ENCODE data around the gene TP73. TPM values are rescaled to one million over a fixed set of nuclear protein-coding genes. Genes with fewer than 3 reads are reported as not detected.

TP73 gene
- total and polyA plus RNA-seq, 4 experiments from 2014 or later, result 0.15 to 0.17 TPM; not detected in 2

GRCh38 chr1:3691421-3692204, 39.3 kb downstream of the TP73 start:
- Histone ChIP-seq H3K4me1 (ENCODE audit: insufficient read depth, low read length) (no peaks in the 10 kb centered on the region), H3K27me3 (ENCODE audit: insufficient read depth, low read length) (no peaks in the 10 kb centered on the region), H3K27ac (ENCODE audit: low read depth, low read length) (no peak overlapping the region), H3K36me3 (ENCODE audit: insufficient read depth, low read length) (no peaks in the 10 kb centered on the region), H3K9me3 (ENCODE audit: control insufficient read depth in 1 of 2, low read length in 2 of 2) (no peaks in the 10 kb centered on the region), H3K4me3 (ENCODE audit: low read length in 2 of 2) (no peak overlapping the region)
- H3K36me3 Mint-ChIP-seq, result no peaks in the 10 kb centered on the region
- no peak overlapping the region for H3K4me3 Mint-ChIP-seq
- H3K27ac Mint-ChIP-seq, result no peak overlapping the region
- H3K27me3 Mint-ChIP-seq, result peaks cover 3 to 7% of the 10 kb centered on the region in 2 donors
- ChIA-PET CTCF (ENCODE audit: partially characterized antibody) (no interaction called here), POLR2A (ENCODE audit: partially characterized antibody) (no interaction called here)
- intact Hi-C loops (cut with micrococcal nuclease), result no loop called here
- peak in 1 of 5 donors; percentile 14 for DNase-seq
- peaks cover 0 to 5% (median 3%) of the 10 kb centered on the region in 4 donors for H3K4me1 Mint-ChIP-seq
- no peaks in the 10 kb centered on the region for H3K9me3 Mint-ChIP-seq

- Mint-ChIP-seq H3K4me3 (no peak overlapping the region), H3K4me1 (peaks cover 0 to 5% (median 3%) of the 10 kb centered on the region in 4 donors)
Measured at GRCh38 chr1:3692598-3692997, 40.3 kb downstream of the TP73 start.

DNA sequence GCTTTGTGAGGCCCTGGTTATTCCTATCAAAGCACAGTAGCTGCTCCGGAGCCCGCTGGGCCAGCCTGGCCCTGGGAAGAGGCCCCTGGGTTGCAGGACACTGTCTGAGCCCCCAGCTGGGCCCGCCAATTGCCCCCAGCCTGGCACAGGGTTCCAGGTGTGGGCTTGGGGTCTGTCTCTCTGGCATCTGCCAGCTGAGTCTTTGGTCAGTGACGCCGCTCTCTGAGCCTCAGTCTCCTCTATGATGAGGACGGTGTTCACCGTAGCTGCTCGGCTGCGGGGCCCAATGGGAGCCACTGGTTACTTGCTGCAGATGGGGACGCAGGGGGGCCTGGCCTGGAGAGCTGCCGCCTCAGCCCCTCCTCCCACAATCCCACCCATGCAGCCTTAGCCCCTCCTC, 41.0 kb downstream of the TP73 start:
- DNase-seq, result peak in 1 of 5 donors; percentile 18
- H3K27me3 ChIP-seq (ENCODE audit: insufficient read depth, low read length), result no peaks in the 10 kb centered on the region
- ChIA-PET POLR2A (ENCODE audit: partially characterized antibody) (no interaction called here), CTCF (ENCODE audit: partially characterized antibody) (no interaction called here)
- no peaks in the 10 kb centered on the region for H3K36me3 ChIP-seq (ENCODE audit: insufficient read depth, low read length)
- H3K4me3 ChIP-seq (ENCODE audit: low read length in 2 of 2), result no peak overlapping the region
- no peak overlapping the region for H3K27ac ChIP-seq (ENCODE audit: low read depth, low read length)
- no peaks in the 10 kb centered on the region for H3K9me3 ChIP-seq (ENCODE audit: control insufficient read depth in 1 of 2, low read length in 2 of 2)
- no peak overlapping the region for H3K27ac Mint-ChIP-seq
- H3K9me3 Mint-ChIP-seq, result no peaks in the 10 kb centered on the region
- no peak overlapping the region for H3K4me3 Mint-ChIP-seq
- H3K4me1 Mint-ChIP-seq, result peaks cover 0 to 5% (median 3%) of the 10 kb centered on the region in 4 donors
- no peaks in the 10 kb centered on the region for H3K36me3 Mint-ChIP-seq
- intact Hi-C loops (cut with micrococcal nuclease), result no loop called here
- H3K27me3 Mint-ChIP-seq, result peaks cover 5 to 6% of the 10 kb centered on the region in 2 donors
- no peaks in the 10 kb centered on the region for H3K4me1 ChIP-seq (ENCODE audit: insufficient read depth, low read length)

More at GRCh38 chr1:3692598-3692997, 40.3 kb downstream of the TP73 start:
- H3K9me3 ChIP-seq (ENCODE audit: control insufficient read depth in 1 of 2, low read length in 2 of 2), result no peaks in the 10 kb centered on the region
- no peaks in the 10 kb centered on the region for H3K9me3 Mint-ChIP-seq
- no peaks in the 10 kb centered on the region for H3K36me3 Mint-ChIP-seq
- H3K27ac Mint-ChIP-seq, result no peak overlapping the region
- ChIA-PET POLR2A (ENCODE audit: partially characterized antibody) (no interaction called here), CTCF (ENCODE audit: partially characterized antibody) (no interaction called here)
- H3K4me1 ChIP-seq (ENCODE audit: insufficient read depth, low read length), result no peaks in the 10 kb centered on the region
- H3K27me3 ChIP-seq (ENCODE audit: insufficient read depth, low read length), result no peaks in the 10 kb centered on the region
- H3K36me3 ChIP-seq (ENCODE audit: insufficient read depth, low read length), result no peaks in the 10 kb centered on the region
- peak in 1 of 5 donors; percentile 21 for DNase-seq
- no peak overlapping the region for H3K27ac ChIP-seq (ENCODE audit: low read depth, low read length)
- H3K4me3 ChIP-seq (ENCODE audit: low read length in 2 of 2), result no peak overlapping the region
- peaks cover 3 to 7% of the 10 kb centered on the region in 2 donors for H3K27me3 Mint-ChIP-seq
- intact Hi-C loops (cut with micrococcal nuclease), result no loop called here

GRCh38 chr1:3695326-3696217, 43.3 kb downstream of the TP73 start:
- H3K9me3 ChIP-seq (ENCODE audit: control insufficient read depth in 1 of 2, low read length in 2 of 2), result no peaks in the 10 kb centered on the region
- Mint-ChIP-seq H3K27ac (peak overlapping the region in 2 of 7 donors; percentile 55 to 71), H3K36me3 (no peaks in the 10 kb centered on the region), H3K4me1 (peaks cover 0 to 5% (median 3%) of the 10 kb centered on the region in 4 donors), H3K4me3 (peak overlapping the region in 4 of 8 donors; percentile 32 to 70 (median 47)), H3K27me3 (peaks cover 8 to 9% of the 10 kb centered on the region in 2 donors), H3K9me3 (no peaks in the 10 kb centered on the region)
- H3K4me1 ChIP-seq (ENCODE audit: insufficient read depth, low read length), result no peaks in the 10 kb centered on the region
- intact Hi-C loops (cut with micrococcal nuclease), result loop anchor here (1.0 kb wide), 1 partner anchor 29 kb away; no protein-coding TSS in a partner anchor
- H3K4me3 ChIP-seq (ENCODE audit: low read length in 2 of 2), result no peak overlapping the region
- ChIA-PET POLR2A (ENCODE audit: partially characterized antibody) (no interaction called here), CTCF (ENCODE audit: partially characterized antibody) (interaction anchor here (0.6 to 1.5 kb wide), 3 partner anchors 29 to 32 kb away, joined by 4 to 7 read pairs (median 4); no protein-coding TSS in a partner anchor)
- no peaks in the 10 kb centered on the region for H3K36me3 ChIP-seq (ENCODE audit: insufficient read depth, low read length)
- peak in 3 of 5 donors; percentile 15 to 23 (median 15) for DNase-seq
- no peak overlapping the region for H3K27ac ChIP-seq (ENCODE audit: low read depth, low read length)
- H3K27me3 ChIP-seq (ENCODE audit: insufficient read depth, low read length), result no peaks in the 10 kb centered on the region

DNA sequence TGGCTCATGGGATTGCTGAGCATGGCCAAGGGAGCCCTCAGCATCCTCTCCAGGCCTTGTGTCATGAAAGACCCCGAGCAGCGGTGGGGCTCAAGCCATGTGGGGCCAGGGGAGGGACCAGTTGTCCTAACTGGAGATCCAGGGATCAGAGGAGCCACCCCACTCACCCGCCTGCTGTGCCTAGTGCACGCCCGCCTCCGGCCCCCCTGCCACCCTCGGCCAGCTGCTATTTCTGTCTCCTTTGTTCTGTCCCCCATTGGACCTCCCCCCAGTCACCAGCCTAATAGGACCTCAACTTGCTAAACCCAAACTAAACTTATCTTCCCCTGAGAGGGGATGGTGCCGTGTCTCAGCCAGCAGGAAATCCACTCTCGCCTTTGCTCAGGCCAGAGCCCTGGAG, 44.4 kb downstream of the TP73 start:
- no peaks in the 10 kb centered on the region for H3K27me3 ChIP-seq (ENCODE audit: insufficient read depth, low read length)
- intact Hi-C loops (cut with micrococcal nuclease), result no loop called here

GRCh38 chr1:3697104-3697503, 44.8 kb downstream of the TP73 start:
- no peak overlapping the region for H3K27ac ChIP-seq (ENCODE audit: low read depth, low read length)
- peaks cover 4 to 6% of the 10 kb centered on the region in 2 donors for H3K27me3 Mint-ChIP-seq
- ChIA-PET POLR2A (ENCODE audit: partially characterized antibody) (no interaction called here), CTCF (ENCODE audit: partially characterized antibody) (no interaction called here)
- no peaks in the 10 kb centered on the region for H3K9me3 ChIP-seq (ENCODE audit: control insufficient read depth in 1 of 2, low read length in 2 of 2)
- H3K36me3 ChIP-seq (ENCODE audit: insufficient read depth, low read length), result no peaks in the 10 kb centered on the region
- no peaks in the 10 kb centered on the region for H3K36me3 Mint-ChIP-seq
- H3K27ac Mint-ChIP-seq, result no peak overlapping the region
- peaks cover 0 to 5% (median 2%) of the 10 kb centered on the region in 4 donors for H3K4me1 Mint-ChIP-seq
- intact Hi-C loops (cut with micrococcal nuclease), result no loop called here
- H3K4me3 ChIP-seq (ENCODE audit: low read length in 2 of 2), result no peak overlapping the region
- no peaks in the 10 kb centered on the region for H3K9me3 Mint-ChIP-seq
- no peaks in the 10 kb centered on the region for H3K4me1 ChIP-seq (ENCODE audit: insufficient read depth, low read length)
- H3K4me3 Mint-ChIP-seq, result no peak overlapping the region
- no peaks in the 10 kb centered on the region for H3K27me3 ChIP-seq (ENCODE audit: insufficient read depth, low read length)
- peak in 1 of 5 donors; percentile 38 for DNase-seq

More for the DNA sequence above, 44.4 kb downstream of the TP73 start:
- H3K36me3 ChIP-seq (ENCODE audit: insufficient read depth, low read length), result no peaks in the 10 kb centered on the region
- Mint-ChIP-seq H3K9me3 (no peaks in the 10 kb centered on the region), H3K27ac (no peak overlapping the region), H3K36me3 (no peaks in the 10 kb centered on the region), H3K27me3 (peaks cover 8 to 9% of the 10 kb centered on the region in 2 donors), H3K4me3 (no peak overlapping the region), H3K4me1 (peaks cover 0 to 5% (median 3%) of the 10 kb centered on the region in 4 donors)
- H3K4me1 ChIP-seq (ENCODE audit: insufficient read depth, low read length), result no peaks in the 10 kb centered on the region
- DNase-seq, result peak in 1 of 5 donors; percentile 4
- POLR2A ChIA-PET (ENCODE audit: partially characterized antibody), result no interaction called here
- no peak overlapping the region for H3K27ac ChIP-seq (ENCODE audit: low read depth, low read length)
- H3K4me3 ChIP-seq (ENCODE audit: low read length in 2 of 2), result no peak overlapping the region
- CTCF ChIA-PET (ENCODE audit: partially characterized antibody), result no interaction called here
- no peaks in the 10 kb centered on the region for H3K9me3 ChIP-seq (ENCODE audit: control insufficient read depth in 1 of 2, low read length in 2 of 2)

DNA sequence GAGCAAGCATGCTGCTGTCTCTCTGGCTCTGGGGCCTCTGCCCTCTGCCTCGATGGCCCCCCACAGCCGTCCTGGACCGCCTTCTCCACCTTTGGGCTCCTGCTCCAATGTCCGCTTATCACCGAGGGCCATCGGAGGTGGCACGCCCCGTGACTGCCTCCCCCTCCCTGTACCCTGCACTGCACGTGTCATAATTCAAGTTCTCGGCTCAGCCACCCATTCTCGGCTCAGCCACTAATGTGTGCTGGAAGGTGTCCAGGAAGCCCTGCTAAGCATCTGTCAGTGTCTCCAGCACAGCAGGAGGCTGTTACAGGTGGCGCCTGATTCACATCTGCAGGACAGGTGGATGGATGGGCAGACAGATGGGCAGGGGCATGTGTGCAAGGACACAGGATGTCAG, 45.5 kb downstream of the TP73 start:
- Mint-ChIP-seq H3K4me1 (peaks cover 0 to 5% (median 2%) of the 10 kb centered on the region in 4 donors), H3K9me3 (no peaks in the 10 kb centered on the region), H3K4me3 (no peak overlapping the region), H3K27ac (no peak overlapping the region), H3K27me3 (peaks cover 4 to 6% of the 10 kb centered on the region in 2 donors), H3K36me3 (no peaks in the 10 kb centered on the region)
- no peaks in the 10 kb centered on the region for H3K9me3 ChIP-seq (ENCODE audit: control insufficient read depth in 1 of 2, low read length in 2 of 2)
- no peak for DNase-seq
- no peaks in the 10 kb centered on the region for H3K4me1 ChIP-seq (ENCODE audit: insufficient read depth, low read length)
- intact Hi-C loops (cut with micrococcal nuclease), result no loop called here
- H3K27me3 ChIP-seq (ENCODE audit: insufficient read depth, low read length), result no peaks in the 10 kb centered on the region
- ChIA-PET POLR2A (ENCODE audit: partially characterized antibody) (no interaction called here), CTCF (ENCODE audit: partially characterized antibody) (no interaction called here)
- H3K27ac ChIP-seq (ENCODE audit: low read depth, low read length), result no peak overlapping the region
- no peaks in the 10 kb centered on the region for H3K36me3 ChIP-seq (ENCODE audit: insufficient read depth, low read length)
- H3K4me3 ChIP-seq (ENCODE audit: low read length in 2 of 2), result no peak overlapping the region

All from CD4-positive, alpha-beta memory T cell (primary cell).